HepG2 (cell line): Measurements from ENCODE around the gene PRSS33. TPM values are rescaled to one million over a fixed set of nuclear protein-coding genes. Genes with fewer than 3 reads are reported as not detected.

ENCODE experiments used
- EZH2 ChIP-seq: conservative IDR thresholded peaks from 2 replicates; pipeline ENCODE4 v1.6.1; 2012; ENCODE audit warnings: mild to moderate bottlenecking, low read depth, low read length, moderate library complexity
- FLYWCH1 ChIP-seq: sonication (generic); formaldehyde crosslinking; IDR thresholded peaks from 2 replicates; pipeline ENCODE4 v1.8.1; 2023; ENCODE audit warnings: mild to moderate bottlenecking, missing genetic modification reagents
- HCFC1 ChIP-seq: fragments of 150-350 bp; IDR thresholded peaks from 2 replicates; pipeline ENCODE4 v1.6.1; 2014; ENCODE audit warnings: low read depth, low read length
- HDAC6 ChIP-seq: fragments of 200-600 bp; sonication (generic); IDR thresholded peaks from 2 replicates; pipeline ENCODE4 v1.7.0; 2017; ENCODE audit warnings: mild to moderate bottlenecking, antibody characterized with exemption, low read length, low read depth
- HNRNPL ChIP-seq: fragments of 200-400 bp; formaldehyde crosslinking; IDR thresholded peaks from 2 replicates; pipeline ENCODE4 v1.6.1; 2017; ENCODE audit warnings: mild to moderate bottlenecking, low read depth, low read length
- IRF1 ChIP-seq: sonication (generic); formaldehyde crosslinking; IDR thresholded peaks from 2 replicates; pipeline ENCODE4 v1.4.0; 2020; ENCODE audit warnings: low read depth, mild to moderate bottlenecking, missing genetic modification reagents
- SMAD3 ChIP-seq: sonication (generic); formaldehyde crosslinking; IDR thresholded peaks from 2 replicates; pipeline ENCODE4 v1.4.0; 2020; ENCODE audit warnings: missing genetic modification reagents
- TERF1 ChIP-seq: sonication (generic); formaldehyde crosslinking; IDR thresholded peaks from 2 replicates; pipeline ENCODE4 v1.8.0; 2022; ENCODE audit warnings: mild to moderate bottlenecking, missing genetic modification reagents, moderate library complexity
- ZBTB42 ChIP-seq: sonication (generic); formaldehyde crosslinking; IDR thresholded peaks from 2 replicates; pipeline ENCODE4 v1.5.0; 2020; ENCODE audit warnings: mild to moderate bottlenecking, missing genetic modification reagents
- ZFP91 ChIP-seq: sonication (generic); formaldehyde crosslinking; IDR thresholded peaks from 2 replicates; pipeline ENCODE4 v1.9.0; 2022; ENCODE audit warnings: missing genetic modification reagents, mild to moderate bottlenecking, borderline replicate concordance
- ZNF547 ChIP-seq: sonication (generic); formaldehyde crosslinking; IDR thresholded peaks from 2 replicates; pipeline ENCODE4 v1.5.1; 2020; ENCODE audit warnings: mild to moderate bottlenecking, missing genetic modification reagents
- ZNF558 ChIP-seq: sonication (generic); formaldehyde crosslinking; IDR thresholded peaks from 2 replicates; pipeline ENCODE4 v1.9.0; 2022; ENCODE audit warnings: mild to moderate bottlenecking, missing genetic modification reagents, borderline replicate concordance
- ZNF580 ChIP-seq: IDR thresholded peaks from 2 replicates; pipeline ENCODE4 v1.6.1; 2016; ENCODE audit warnings: low read depth, borderline replicate concordance
- ZNF691 ChIP-seq: sonication (generic); formaldehyde crosslinking; IDR thresholded peaks from 2 replicates; pipeline ENCODE4 v1.4.0; 2020; ENCODE audit warnings: missing genetic modification reagents, low read depth, mild to moderate bottlenecking, borderline replicate concordance
- ZNF709 ChIP-seq: sonication (generic); formaldehyde crosslinking; IDR thresholded peaks from 2 replicates; pipeline ENCODE4 v1.5.0; 2020; ENCODE audit warnings: mild to moderate bottlenecking, missing genetic modification reagents
- ZNF713 ChIP-seq: sonication (generic); formaldehyde crosslinking; IDR thresholded peaks from 2 replicates; pipeline ENCODE4 v1.4.0; 2020; ENCODE audit warnings: mild to moderate bottlenecking, missing genetic modification reagents
- ZNF740 ChIP-seq: sonication (generic); formaldehyde crosslinking; IDR thresholded peaks from 2 replicates; pipeline ENCODE4 v1.4.0; 2020; ENCODE audit warnings: missing genetic modification reagents
- ZNF777 ChIP-seq: sonication (generic); formaldehyde crosslinking; IDR thresholded peaks from 2 replicates; pipeline ENCODE4 v1.4.0; 2020; ENCODE audit warnings: missing genetic modification reagents
- ZNF83 ChIP-seq: sonication (generic); formaldehyde crosslinking; IDR thresholded peaks from 2 replicates; pipeline ENCODE4 v1.4.0; 2020; ENCODE audit warnings: missing genetic modification reagents, mild to moderate bottlenecking, borderline replicate concordance
- ZSCAN5A ChIP-seq: sonication (generic); formaldehyde crosslinking; IDR thresholded peaks from 2 replicates; pipeline ENCODE4 v1.8.0; 2022; ENCODE audit warnings: mild to moderate bottlenecking, missing genetic modification reagents, borderline replicate concordance
- polyA plus RNA-seq, 8 experiments: library from polyadenylated mRNA; depleted of rRNA in 3 of 8; stranded (reverse) in 7 of 8; unstranded in 1 of 8; fragments of >200 nt; fragmentation: Illumina TruSeq in 4 of 8; extraction: Trizol in 4 of 8; gene quantifications; 2 replicates each; pipeline versions ENCODE4 v1.2.1 to v1.2.3, GENCODE V29; 2011 to 2016; ENCODE audit warnings: low read depth in 4 of 8, missing spikeins in 1 of 8, mixed read lengths in 1 of 8; ENCODE audit not compliant: insufficient read depth in 1 of 8
- total RNA-seq, 5 experiments: library from RNA; depleted of rRNA; stranded (reverse); fragments of >200 nt; fragmentation: Illumina TruSeq; extraction: Trizol; gene quantifications; 2 replicates each; pipeline ENCODE4 v1.2.3, GENCODE V29; 2016; ENCODE audit warnings: low read depth in 1 of 5

The PRSS33 gene
- total and polyA plus RNA-seq, 2 of the 13 experiments (the other 11 are each of a cell fraction or from before 2014, with no cell fraction given), result not detected

- TF ChIP-seq FLYWCH1, result peak; percentile 63; the same call in 1 of the 2 replicates
- TF ChIP-seq ZNF740, result no peak
- TF ChIP-seq ZSCAN5A (CRISPR knock-in tag), result no peak
- no peak for TF ChIP-seq HCFC1
- TF ChIP-seq SMAD3 (CRISPR knock-in tag), result 0 out of 2 replicates have a peak, but pooled peaks have one; percentile 21
- TF ChIP-seq EZH2, result no peak
- no peak for TF ChIP-seq ZFP91
- no peak for TF ChIP-seq ZNF713 (CRISPR knock-in tag)
- no peak for TF ChIP-seq TERF1 (CRISPR knock-in tag)
- TF ChIP-seq ZNF691 (CRISPR knock-in tag), result no peak
- no peak for TF ChIP-seq IRF1 (CRISPR knock-in tag)
- no peak for TF ChIP-seq HDAC6
- no peak for TF ChIP-seq ZBTB42 (CRISPR knock-in tag)
- TF ChIP-seq ZNF558 (CRISPR knock-in tag), result no peak
- 0 out of 2 replicates have a peak, but pooled peaks have one; percentile 6 for TF ChIP-seq ZNF709
- no peak; the same call in 1 of the 2 replicates for TF ChIP-seq ZNF777 (CRISPR knock-in tag)
- no peak for TF ChIP-seq ZNF547 (CRISPR knock-in tag)
- no peak for TF ChIP-seq ZNF83 (CRISPR knock-in tag)
- TF ChIP-seq ZNF580 (CRISPR knock-in tag), result no peak
- no peak for TF ChIP-seq HNRNPL
Measured at GRCh38 chr16:2751577-2752034, 35.8 kb downstream of the PRSS33 start (continued).
